Stimulated activated CD8-positive, alpha-beta memory T cell treated with anti-CD3 and anti-CD28 coated beads, Interleukin-4, amount 100 ng/mL, for 1 hour (primary cell): Measurements from ENCODE around the gene SUN5.
"Not testable (repeated sequence)": the region's sequence is repeated elsewhere in the genome, so short reads cannot be mapped to it uniquely, and the experiment has no call there.

Source experiments
- DNase-seq, 2 donors: peaks; one replicate each; pipeline ENCODE4 v3.0.0-alpha.2; 2020; ENCODE audit warnings: low read depth in 2 of 2, low spot score in 1 of 2

The SUN5 gene

DNA sequence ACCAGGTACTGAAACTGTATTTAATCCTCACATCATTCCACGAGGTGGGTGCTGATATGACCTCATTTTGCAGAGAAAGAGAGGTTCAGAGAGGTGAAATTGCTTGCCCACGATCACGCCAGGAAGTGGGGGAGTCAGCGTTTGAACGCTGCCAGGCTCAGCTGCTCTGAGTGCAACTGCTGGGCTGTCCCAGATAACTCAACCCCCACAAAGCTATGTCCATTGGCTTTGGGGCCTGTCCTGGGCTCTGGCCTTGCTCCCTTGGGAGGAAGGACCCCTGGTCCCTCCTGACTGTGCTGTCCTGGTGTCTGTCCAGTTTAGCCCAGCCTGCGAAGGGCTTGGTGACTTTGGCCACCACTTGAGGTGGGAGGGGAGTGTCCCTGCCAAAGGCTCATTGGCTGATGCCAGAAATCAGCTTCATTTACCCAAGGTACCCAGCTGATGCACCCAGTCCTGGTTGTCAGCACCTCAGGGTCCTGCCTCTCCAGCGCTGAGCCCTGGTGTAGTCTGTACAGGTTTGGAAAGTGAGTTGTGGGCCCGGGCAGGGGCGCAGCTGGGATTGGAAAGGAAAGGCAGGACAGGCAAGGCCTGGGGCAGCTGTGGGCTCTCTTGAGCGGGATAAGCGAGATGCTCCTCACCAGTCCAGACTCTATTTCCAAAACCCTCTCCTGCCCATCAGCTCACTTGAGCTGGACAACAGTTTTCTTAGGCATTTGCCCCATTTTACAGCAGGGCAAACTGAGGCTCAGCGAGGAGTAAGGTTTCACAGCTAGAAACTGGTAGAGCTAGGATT lies 38.5 kb downstream of the SUN5 start:
- DNase-seq, result no peak

DNA sequence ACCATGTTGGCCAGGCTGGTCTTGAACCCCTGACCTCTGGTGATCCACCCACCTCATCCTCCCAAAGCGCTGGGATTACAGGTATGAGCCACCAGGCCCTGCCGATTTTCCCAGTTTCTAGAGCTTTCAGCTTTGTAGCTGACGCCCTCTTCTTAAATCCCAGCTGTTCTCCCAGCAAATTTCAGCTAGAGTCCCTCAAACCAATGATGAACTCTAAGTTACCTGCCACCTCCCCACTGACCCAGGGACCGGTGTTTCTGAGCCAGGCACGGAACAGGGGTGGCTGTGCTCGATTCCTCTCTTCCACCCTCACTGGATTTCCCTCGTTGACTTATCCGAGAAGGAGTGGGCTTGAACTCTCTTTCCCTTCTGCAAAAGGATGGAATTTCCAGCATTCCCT lies 39.1 kb downstream of the SUN5 start:
- DNase-seq, result no peak

DNA sequence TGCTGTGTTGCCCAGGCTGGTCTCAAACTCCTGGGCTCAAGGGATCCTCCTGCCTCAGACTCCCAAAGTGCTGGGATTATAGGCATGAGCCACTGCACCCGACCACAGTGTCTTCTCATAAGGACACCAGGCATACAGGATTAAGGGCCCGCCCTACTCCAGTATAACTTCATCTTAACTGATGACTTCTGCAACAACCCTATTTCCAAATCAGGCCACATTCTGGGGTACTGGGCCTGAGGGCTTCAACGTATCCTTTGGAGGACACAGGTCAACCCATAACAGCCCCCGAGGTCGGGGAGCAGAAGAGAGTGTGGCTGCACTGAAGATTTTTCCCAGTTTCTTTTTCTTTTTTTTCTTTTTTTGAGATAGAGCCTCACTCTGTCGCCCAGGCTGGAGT lies 39.7 kb downstream of the SUN5 start:
- DNase-seq, result no peak

DNA sequence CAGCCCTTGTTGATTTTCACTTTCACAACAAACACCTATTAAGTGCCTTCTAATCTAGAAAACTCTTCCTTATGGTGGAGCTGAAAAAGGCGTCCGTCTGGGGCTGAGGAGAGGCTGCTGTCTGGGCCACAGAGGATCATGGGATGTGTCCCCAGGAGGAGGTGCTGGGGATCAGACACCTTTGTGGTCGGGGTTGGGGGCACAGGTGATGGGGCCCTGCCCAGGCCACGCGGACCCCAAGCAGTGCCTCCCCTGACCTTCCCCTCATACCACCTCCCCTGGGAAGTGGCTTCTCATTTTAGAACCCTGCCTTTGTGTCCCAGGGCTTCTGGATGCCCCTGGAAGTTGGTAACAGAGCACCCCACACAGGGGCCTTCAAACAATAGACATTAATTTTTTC lies 41.1 kb downstream of the SUN5 start:
- no peak for DNase-seq

DNA sequence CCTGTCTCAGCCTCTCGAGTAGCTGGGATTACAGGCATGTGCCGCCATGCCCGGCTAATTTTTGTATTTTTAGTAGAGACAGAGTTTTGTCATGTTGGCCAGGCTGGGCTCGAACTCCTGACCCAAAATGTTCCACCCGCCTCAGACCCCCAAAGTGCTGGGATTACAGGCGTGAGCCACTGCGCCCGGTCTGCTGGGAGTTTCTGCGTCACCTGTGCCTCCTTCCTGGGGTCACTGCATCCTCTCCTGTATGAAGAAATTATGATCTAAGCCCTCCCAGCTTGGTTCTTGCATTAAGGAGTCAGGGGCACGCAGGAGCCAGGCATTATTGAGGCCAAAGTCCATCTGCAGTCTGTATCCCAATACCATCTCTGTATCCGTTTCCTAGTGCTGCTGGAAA lies 41.6 kb downstream of the SUN5 start:
- not testable (repeated sequence) for DNase-seq

DNA sequence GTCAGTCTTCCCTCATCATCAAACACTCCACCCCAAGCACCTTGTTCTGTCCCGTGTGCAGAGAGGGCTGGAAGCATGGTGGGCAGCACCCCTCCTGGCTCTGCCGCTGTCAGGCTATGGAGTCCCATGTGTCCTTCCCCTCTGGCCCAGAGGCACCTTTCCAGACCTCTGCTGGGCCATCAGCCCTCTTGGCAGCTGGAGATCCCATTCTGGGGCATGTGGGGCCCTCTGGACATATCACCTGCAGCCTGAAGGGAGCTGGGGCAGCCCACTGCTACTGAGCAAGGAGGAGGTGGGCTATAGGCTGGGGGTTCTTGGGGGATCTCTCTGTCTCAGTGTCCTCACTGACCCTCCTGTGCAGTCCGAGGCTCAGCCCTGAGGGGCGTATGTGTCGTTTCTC lies 42.2 kb downstream of the SUN5 start:
- DNase-seq, result no peak

DNA sequence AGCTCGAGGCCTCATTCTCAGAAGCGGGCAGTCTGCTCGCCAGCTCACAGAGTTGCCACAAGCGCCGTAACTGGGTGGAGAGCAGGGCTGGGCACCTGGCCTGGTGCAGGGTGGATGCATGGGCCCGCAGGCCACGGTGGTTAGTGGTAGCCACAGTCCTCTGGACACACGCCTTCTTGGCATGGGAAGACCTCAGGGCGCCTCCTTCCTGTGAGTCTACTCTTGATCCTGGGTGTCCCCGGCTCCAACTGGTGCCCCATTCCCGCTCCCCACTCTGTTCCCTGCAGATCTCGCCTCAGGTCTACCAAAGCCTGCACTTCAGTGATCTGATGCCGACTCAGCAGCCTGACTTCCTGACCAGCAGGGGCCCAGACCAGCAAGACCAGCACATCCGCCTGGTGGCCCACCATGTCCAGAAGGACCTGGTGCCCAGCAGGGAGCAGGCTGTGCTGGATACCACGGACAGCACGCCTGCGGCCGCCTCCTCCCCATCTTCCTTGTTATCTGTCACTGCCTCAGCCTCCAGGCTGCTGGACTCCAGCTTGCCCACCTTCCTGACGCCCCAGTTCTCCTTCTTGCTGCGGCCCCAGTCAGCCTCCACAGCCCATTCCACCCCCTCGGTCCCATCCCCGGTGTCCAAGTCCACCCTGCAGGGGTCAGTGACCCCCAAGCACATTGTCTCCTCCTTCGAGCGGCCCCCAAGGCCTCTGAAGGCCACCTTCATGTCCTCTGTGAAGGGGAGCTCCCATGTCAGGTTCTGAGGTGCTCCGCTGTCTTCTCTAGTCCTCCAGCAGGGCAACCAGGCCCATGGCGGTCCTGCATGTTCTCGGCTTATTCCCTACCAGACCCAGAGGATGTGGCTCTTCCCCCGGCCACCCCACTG lies 43.1 kb downstream of the SUN5 start:
- DNase-seq, result no peak

DNA sequence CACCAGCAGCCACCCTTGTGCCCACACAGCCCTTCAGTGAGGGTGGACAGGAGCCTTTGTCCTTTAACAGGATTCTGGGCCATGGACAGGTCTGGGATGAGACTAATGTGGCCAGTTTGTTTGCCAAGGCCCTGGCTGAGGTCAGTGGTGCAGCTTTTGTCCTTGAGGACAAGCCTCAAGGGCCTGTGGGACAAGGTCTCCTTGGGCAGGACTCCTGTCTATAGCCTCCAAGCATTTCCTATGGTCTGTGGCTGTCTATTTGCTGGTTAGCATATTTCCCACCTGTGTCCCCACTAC lies 44.1 kb downstream of the SUN5 start:
- no peak for DNase-seq

DNA sequence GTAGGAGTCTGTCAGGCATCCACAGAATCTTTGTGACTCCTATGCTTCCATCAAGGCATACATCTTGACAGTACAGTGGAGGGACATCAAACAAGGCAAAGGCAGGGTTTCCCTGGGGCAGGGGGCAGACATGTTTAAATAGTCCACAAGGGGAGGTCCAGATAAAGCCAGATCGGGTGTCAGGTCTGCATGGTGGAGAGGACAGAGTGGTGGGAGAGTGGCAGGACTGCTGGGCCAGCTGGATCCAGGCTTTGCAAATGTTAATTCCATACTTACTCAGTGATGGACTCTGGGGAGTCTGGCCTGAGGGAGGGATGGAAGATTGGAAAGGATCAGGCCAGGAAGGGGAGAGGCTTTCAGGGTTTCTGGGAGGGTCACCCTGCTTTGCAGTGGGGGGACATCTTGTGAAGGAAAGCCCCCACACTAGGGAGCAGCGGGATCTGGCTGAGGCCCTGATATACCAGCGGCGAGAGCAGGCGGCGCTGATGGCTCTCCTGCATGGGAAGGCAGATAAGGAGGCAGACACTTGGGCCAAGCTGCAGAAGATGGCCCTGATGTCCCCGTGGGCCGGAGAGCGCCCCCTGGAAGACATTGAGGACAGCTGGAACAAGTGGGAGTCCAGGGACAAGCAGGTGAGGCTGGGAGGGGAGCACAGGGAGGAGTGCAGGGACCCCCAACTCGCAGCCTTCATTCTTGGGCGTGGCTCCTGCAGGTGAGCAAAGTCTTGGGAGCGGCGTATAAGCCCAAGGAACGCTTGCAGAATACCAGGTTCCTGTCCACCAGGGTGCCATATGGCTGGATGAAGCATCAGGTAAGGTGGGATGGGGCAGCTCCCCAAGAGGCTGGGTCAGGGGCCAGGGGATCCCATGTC lies 44.6 kb downstream of the SUN5 start:
- no peak for DNase-seq

DNA sequence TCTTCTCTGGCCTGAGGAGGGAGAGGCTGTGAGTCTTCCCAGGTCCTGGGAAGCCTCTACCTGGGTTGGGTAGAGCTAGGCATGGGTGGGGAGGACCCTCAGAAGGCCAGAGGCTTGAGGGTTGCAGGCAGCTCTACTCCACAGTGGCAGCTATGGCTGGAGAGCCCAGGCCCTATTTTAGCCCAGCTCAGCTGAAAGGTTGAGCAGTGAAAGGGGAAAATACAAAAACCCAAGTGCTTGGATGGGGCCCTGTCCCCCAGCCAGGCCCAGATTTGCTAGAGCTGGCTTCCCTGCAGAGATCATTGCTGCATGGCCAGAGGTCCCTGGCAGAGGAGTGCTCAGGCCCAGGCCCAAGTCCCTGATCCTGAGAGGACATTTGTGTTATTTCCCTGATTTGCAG lies 45.7 kb downstream of the SUN5 start:
- no peak for DNase-seq

DNA sequence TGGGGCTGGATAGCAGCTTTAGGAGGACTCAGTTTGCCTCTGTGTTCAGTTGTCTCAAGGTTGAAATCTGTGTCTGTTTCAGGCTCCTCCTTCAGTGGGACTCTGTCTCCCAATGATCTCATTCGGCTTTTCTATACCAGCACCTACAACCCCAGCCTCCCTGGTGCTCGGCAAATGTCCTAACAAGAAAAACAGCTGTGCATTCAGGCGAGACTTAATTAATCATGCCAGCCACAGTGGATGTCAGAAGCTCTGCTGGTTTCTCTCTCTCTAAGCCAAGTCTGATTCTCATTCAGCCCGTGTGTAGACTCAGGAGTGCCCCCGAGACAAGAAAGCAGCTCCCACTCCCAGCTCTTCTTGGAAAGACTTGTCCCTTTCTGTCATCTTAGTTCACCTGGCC lies 46.8 kb downstream of the SUN5 start:
- DNase-seq, result no peak

DNA sequence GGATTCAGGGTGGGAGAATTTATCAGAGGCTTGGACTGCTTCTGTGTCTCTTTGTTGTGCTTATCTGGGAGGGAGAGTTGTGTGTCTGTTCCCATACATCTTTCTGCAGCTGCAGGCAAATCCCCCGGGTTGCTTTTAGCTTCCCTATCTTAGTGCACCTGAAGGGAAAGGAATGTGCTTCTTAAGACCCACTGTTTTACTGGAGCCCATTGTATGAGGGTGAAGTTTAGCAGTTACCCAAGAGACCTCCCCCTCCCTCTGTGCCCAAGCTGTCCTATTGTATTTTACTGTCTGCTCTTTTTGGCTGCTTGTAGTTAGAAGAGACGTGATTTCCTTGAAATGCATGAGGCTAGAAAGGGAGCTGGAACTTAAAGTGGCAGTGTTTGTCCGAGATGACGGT lies 53.7 kb downstream of the SUN5 start:
- DNase-seq, result not testable (repeated sequence)

DNA sequence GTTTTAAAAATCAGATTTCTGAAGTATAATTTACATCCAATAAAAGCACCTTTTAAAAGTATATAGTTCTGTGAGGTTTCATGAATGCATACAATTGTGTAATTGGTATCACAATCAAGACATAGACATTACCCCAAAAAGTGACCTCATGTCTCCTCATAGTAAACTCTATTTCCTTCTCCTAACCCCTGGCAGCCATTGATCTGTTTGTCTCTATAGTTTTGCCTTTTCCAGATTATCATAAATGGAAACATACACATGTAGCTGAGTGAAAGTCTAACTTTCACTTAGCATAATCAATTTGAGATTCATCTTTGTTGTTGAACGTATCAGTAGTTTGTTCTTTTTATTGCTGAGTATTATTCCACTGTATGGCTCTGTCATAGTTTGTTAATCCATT lies 57.6 kb downstream of the SUN5 start:
- no peak for DNase-seq

DNA sequence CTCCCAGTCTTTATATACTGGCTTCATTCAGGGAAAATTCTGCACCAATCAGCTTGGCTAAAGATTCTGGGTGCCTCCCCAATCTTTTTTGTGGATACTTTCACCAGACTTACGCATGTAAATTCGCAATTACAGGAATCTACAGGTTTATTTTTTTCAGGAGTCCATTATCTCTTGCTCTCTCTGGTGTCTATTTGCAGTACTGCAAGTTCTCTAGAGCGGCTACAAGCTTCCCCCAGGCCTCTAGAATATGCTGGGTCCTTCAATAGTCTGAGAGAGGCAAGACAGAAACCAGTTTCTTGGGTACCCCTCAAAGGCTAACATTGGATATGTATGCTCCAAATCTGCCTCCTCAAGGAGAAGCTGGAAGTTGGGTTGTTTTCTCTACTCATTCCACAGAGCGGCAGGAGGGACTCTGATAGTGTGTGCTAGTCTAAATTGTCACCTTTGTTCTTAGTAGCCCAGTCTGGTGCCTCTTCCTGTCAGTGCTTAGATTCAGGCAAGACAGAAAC lies 58.5 kb downstream of the SUN5 start:
- DNase-seq, result no peak

DNA sequence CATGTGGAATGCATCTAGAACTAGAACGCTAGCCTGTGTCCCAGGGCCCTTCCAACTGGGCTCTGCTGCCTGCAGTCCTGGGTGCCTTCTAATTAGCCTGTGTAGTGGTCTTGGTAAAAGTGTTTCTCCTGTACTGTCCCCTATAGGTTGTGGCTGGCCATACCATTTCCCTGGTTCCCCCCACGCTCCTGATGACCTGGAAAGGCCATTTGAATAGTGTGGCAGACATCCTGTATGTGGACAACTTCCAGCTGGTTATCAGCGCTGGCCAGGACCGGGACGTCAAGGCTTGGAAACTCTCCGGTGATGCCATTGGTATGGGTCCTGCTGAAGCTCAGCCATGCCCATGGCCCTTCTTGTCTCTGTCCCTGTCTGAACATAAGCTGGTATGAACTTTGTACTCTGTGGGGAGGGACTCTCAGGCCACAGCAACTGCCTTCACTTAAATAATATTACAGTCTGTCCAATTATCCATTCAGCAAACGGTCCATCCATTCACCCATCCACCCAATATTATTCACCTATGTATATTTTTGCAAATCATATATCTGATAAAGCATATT lies 60.7 kb downstream of the SUN5 start:
- no peak for DNase-seq

DNA sequence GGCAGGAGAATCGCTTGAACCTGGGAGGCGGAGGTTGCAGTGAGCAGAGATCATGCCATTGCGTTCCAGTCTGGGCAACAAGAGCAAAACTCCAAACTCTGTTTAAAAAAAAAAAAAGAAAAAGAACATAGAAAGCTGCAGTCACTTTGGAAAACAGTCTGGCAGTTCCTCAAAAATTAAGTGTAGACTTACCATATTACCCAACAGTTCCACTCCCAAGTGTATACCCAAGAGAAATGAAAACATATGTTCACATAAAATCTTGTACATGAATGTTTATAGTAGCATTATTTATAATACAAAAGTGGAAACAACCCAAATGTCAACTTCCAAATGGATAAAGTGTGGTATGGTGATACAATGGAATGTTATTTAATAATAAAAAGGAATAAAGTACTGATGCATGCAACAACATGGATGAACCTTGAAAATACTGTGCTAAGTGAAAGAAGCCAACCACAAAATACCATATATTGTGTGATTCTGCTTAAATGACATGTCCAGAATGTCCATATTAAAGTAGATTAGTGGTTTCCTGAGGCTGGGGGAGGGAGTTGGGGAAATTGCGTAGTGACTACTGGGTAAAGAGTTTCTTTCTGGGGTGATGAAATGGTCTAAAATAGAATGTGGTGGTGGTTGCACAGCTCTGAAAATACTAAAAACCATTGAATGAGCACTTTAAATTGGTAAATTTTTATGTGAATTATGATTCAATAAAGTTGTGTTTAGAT lies 62.9 kb downstream of the SUN5 start:
- no peak for DNase-seq

DNA sequence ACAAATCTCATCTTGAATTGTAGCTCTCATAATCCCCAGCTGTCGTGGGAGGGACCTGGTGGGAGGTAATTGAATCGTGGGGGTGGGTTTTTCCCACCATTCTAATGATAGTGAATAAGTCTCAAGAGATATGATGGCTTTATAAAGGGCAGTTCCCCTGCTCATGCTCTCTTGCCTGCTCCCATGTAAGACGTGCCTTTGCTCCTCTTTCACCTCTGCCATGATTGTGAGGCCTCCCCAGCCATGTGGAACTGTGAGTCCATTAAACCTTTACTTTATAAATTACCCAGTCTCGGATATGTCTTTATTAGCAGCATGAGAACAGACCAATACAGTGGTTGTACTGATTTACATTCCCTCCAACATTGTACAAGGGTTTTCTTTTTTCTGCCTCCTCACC lies 69.7 kb downstream of the SUN5 start:
- no peak for DNase-seq
